GM11168 (cell line): ENCODE results near the gene LRRC27.
"Not testable (repeated sequence)": the region's sequence is repeated elsewhere in the genome, so short reads cannot be mapped to it uniquely, and the experiment has no call there.

ENCODE experiments used
- in situ Hi-C: fragments of 300-500 bp; cut with MboI; formaldehyde crosslinking; loops from one replicate; pipeline ENCODE4 v1.12.0; 2022; ENCODE audit warnings: low sequenced_read_pairs; ENCODE audit not compliant: unreplicated experiment

Gene LRRC27

GRCh38 chr10:132335189-132336063 is 3.4 kb downstream of the LRRC27 start:
- in situ Hi-C loops = no loop called here

GRCh38 chr10:132336064-132336746 is 4.2 kb downstream of the LRRC27 start:
- in situ Hi-C loops = no loop called here

- in situ Hi-C loops = no loop called here
These were observed 5.0 kb downstream of the LRRC27 start for GRCh38 chr10:132336919-132337407.

GRCh38 chr10:132337854-132338253 is 5.9 kb downstream of the LRRC27 start:
- in situ Hi-C loops = not testable (repeated sequence)

- in situ Hi-C loops = no loop called here
These were observed 6.9 kb downstream of the LRRC27 start for GRCh38 chr10:132338876-132339275.

- in situ Hi-C loops = no loop called here
These were observed 7.3 kb downstream of the LRRC27 start for GRCh38 chr10:132339276-132339675.

GRCh38 chr10:132341017-132341416 is 9.0 kb downstream of the LRRC27 start:
- in situ Hi-C loops = no loop called here

- in situ Hi-C loops = no loop called here
These were observed 9.8 kb downstream of the LRRC27 start for GRCh38 chr10:132341781-132342180.

- in situ Hi-C loops = no loop called here
These were observed 10.6 kb downstream of the LRRC27 start for GRCh38 chr10:132342553-132342952.

- in situ Hi-C loops = no loop called here
These were observed 12.4 kb downstream of the LRRC27 start for GRCh38 chr10:132344386-132344785.

- in situ Hi-C loops = no loop called here
These were observed 13.4 kb downstream of the LRRC27 start for GRCh38 chr10:132345345-132345744.

- in situ Hi-C loops = no loop called here
These were observed 14.8 kb downstream of the LRRC27 start for GRCh38 chr10:132346806-132347205.

- in situ Hi-C loops = no loop called here
These were observed 15.4 kb downstream of the LRRC27 start for GRCh38 chr10:132347211-132347930.

- in situ Hi-C loops = no loop called here
These were observed 15.9 kb downstream of the LRRC27 start for GRCh38 chr10:132347931-132348267.

GRCh38 chr10:132349766-132350165 is 17.8 kb downstream of the LRRC27 start:
- in situ Hi-C loops = no loop called here

- in situ Hi-C loops = no loop called here
These were observed 18.4 kb downstream of the LRRC27 start for GRCh38 chr10:132350391-132350790.

GRCh38 chr10:132350946-132351345 is 19.0 kb downstream of the LRRC27 start:
- in situ Hi-C loops = no loop called here

- in situ Hi-C loops = no loop called here
These were observed 19.6 kb downstream of the LRRC27 start for GRCh38 chr10:132351611-132352010.

GRCh38 chr10:132352462-132353308 is 20.7 kb downstream of the LRRC27 start:
- in situ Hi-C loops = not testable (repeated sequence)
